ENCODE results near the gene SLC1A4.

SLC1A4 gene

DNA sequence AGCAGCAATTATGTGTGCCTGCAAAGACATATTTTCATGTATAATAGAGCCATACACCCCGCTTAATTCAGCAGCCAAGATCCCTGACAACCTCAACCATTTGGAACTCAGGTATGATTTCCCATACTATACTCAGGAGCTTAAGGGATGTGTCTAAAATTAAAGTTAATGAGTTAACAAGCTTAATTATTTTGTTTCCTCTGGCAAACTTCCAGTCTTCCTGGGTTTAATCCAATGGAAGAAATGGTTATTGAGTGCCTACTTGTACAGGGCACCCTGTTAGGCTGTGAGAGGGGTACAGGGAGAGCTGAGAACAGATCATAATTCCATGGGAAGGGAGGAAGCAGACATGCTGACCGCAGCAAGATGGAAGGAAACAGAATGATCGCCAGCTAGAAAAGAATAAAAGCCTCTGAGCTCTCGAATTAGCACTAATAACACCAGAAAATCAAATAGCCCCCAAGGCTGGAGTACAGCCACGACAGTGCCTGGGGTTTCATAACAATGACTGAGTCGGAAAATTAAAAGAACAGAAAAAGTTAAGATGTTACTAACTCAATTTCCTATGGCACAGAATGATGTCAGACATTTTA lies 46.2 kb downstream of the SLC1A4 start:
- H3K9ac ChIP-seq (ENCODE audit: low read length in 2 of 2) = no peak overlapping the region
- H3K4me1 ChIP-seq (ENCODE audit: control insufficient read depth, insufficient read depth, low read length) = no peaks in the 10 kb centered on the region
- H3K4me3 ChIP-seq (ENCODE audit: low read length in 2 of 2) = no peak overlapping the region
- H3K9me3 ChIP-seq (ENCODE audit: control insufficient read depth in 2 of 2, low read length in 2 of 2) = no peaks in the 10 kb centered on the region
- H3K36me3 ChIP-seq (ENCODE audit: control insufficient read depth in 2 of 2, insufficient read depth in 2 of 2, low read length in 2 of 2) = no peaks in the 10 kb centered on the region
- no peaks in the 10 kb centered on the region for H3K27me3 ChIP-seq (ENCODE audit: control insufficient read depth in 1 of 2, insufficient read depth in 2 of 2, low read length in 2 of 2)
- H3K27ac ChIP-seq (ENCODE audit: low read length) = no peak overlapping the region

DNA sequence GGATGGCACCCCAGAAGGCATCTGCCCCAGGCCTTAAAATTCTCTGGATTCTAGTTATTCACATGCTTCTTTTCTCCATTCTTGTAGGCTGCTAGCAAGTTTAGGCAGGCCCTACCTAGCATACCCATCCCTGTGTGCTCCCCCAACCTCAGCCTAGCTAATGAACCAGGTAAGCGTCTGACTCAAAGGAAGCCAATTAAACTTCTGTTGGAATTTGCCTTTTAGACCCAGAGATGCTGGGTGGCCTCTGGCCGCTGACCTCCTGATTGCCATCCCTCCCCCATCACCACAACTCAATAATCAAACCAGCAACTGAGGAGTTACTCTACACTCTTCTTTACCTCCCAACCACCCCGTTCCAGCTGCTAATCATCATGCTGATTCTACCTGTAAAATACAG lies 48.0 kb downstream of the SLC1A4 start:
- H3K9me3 ChIP-seq (ENCODE audit: control insufficient read depth in 2 of 2, low read length in 2 of 2) = no peaks in the 10 kb centered on the region
- H3K4me3 ChIP-seq (ENCODE audit: low read length in 2 of 2) = no peak overlapping the region
- H3K4me1 ChIP-seq (ENCODE audit: control insufficient read depth, insufficient read depth, low read length) = no peaks in the 10 kb centered on the region
- H3K27ac ChIP-seq (ENCODE audit: low read length) = no peak overlapping the region
- H3K36me3 ChIP-seq (ENCODE audit: control insufficient read depth in 2 of 2, insufficient read depth in 2 of 2, low read length in 2 of 2) = no peaks in the 10 kb centered on the region
- H3K9ac ChIP-seq (ENCODE audit: low read length in 2 of 2) = peak overlapping the region in 1 of 2 donors; percentile 13
- no peaks in the 10 kb centered on the region for H3K27me3 ChIP-seq (ENCODE audit: control insufficient read depth in 1 of 2, insufficient read depth in 2 of 2, low read length in 2 of 2)

DNA sequence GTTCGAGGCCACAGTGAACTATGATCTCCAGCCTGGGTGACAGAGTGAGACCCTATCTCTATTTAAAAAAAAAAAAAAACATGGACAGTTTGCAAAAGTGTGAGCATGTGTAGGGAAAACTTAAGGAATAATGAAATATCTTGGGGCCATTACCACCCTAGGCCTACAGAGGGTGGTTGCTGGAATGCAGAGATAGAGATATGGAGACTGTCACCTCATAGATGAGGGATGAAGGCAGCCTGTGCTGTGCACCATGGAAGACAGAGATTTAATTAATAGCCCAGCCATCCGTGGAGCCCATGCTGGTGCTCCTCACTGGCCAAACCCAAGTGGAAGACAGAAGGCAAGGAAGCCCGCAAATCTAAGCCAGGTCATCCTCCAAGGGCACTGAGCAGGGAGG lies 50.4 kb downstream of the SLC1A4 start:
- Histone ChIP-seq H3K36me3 (ENCODE audit: control insufficient read depth in 2 of 2, insufficient read depth in 2 of 2, low read length in 2 of 2) (no peaks in the 10 kb centered on the region), H3K27ac (ENCODE audit: low read length) (no peak overlapping the region)

DNA sequence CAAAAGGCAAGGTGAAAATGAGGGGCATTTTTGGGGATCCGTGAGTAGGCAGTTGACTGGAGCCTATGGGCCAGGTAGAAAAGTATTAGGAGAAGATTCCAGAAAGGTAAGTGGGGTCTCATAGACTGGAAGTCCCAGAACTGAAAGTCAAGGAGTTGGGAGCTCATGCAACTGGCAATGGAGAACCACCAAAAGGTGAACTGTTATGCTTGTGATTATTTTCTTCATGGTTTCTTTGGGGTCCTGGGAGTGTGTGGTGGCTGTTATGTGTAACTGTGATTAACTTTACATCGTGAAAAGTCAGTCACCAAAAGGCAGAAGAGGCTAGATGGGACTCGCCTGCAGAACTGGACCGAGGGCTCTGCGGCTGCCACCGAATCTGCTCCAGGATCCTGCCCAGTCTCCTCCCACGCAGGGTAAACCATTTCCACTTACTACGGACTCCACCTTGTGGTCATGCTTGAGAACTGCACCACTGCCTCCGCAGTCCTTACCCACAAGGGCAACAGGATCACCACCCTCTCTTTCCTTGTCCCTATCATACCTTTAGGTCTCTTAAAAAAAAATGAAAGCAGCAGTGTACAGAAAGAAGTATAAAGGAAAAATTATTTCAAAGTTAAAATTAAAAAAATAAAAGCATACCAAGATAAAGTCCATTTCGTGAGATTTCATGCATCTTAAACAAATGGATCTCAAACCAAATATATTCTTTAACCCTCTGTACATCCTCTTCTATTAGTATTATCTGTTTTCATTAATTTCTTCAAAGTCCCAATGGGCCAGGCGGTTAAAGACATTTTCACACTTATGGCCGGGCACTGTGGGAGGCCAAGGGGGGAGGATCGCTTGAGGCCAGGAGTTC lies 51.4 kb downstream of the SLC1A4 start:
- Histone ChIP-seq H3K4me1 (ENCODE audit: control insufficient read depth, insufficient read depth, low read length) (no peaks in the 10 kb centered on the region), H3K27ac (ENCODE audit: low read length) (no peak overlapping the region), H3K36me3 (ENCODE audit: control insufficient read depth in 2 of 2, insufficient read depth in 2 of 2, low read length in 2 of 2) (no peaks in the 10 kb centered on the region), H3K9me3 (ENCODE audit: control insufficient read depth in 2 of 2, low read length in 2 of 2) (no peaks in the 10 kb centered on the region), H3K27me3 (ENCODE audit: control insufficient read depth in 1 of 2, insufficient read depth in 2 of 2, low read length in 2 of 2) (no peaks in the 10 kb centered on the region), H3K9ac (ENCODE audit: low read length in 2 of 2) (peak overlapping the region in 1 of 2 donors; percentile 51), H3K4me3 (ENCODE audit: low read length in 2 of 2) (peak overlapping the region; percentile 33 to 61)

More for the DNA sequence above, 50.4 kb downstream of the SLC1A4 start:
- no peaks in the 10 kb centered on the region for H3K9me3 ChIP-seq (ENCODE audit: control insufficient read depth in 2 of 2, low read length in 2 of 2)
- no peaks in the 10 kb centered on the region for H3K27me3 ChIP-seq (ENCODE audit: control insufficient read depth in 1 of 2, insufficient read depth in 2 of 2, low read length in 2 of 2)
- H3K9ac ChIP-seq (ENCODE audit: low read length in 2 of 2) = no peak overlapping the region
- no peak overlapping the region for H3K4me3 ChIP-seq (ENCODE audit: low read length in 2 of 2)
- H3K4me1 ChIP-seq (ENCODE audit: control insufficient read depth, insufficient read depth, low read length) = no peaks in the 10 kb centered on the region

DNA sequence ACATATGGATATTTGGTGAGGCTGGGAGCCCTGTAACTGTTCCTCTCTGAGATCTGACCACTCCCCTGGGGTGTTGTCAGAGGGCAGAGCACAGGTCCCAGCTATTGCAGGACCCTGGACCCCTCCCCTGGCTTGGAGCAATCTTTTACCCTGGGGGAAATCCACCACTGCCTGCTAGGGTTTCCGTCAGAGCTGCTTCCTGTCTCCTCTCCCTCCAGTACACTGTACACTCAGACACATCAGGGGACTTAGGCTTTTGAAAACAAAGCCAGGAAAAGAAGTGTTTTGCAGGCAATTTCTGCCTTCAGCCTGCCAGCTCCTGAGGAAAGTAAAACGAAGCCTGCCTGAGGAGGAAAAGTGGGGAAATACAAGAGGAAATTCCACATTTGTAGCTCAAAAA lies 53.8 kb downstream of the SLC1A4 start:
- Histone ChIP-seq H3K36me3 (ENCODE audit: control insufficient read depth in 2 of 2, insufficient read depth in 2 of 2, low read length in 2 of 2) (no peaks in the 10 kb centered on the region), H3K27me3 (ENCODE audit: control insufficient read depth in 1 of 2, insufficient read depth in 2 of 2, low read length in 2 of 2) (no peaks in the 10 kb centered on the region), H3K4me1 (ENCODE audit: control insufficient read depth, insufficient read depth, low read length) (no peaks in the 10 kb centered on the region), H3K9ac (ENCODE audit: low read length in 2 of 2) (no peak overlapping the region), H3K27ac (ENCODE audit: low read length) (no peak overlapping the region), H3K9me3 (ENCODE audit: control insufficient read depth in 2 of 2, low read length in 2 of 2) (no peaks in the 10 kb centered on the region), H3K4me3 (ENCODE audit: low read length in 2 of 2) (no peak overlapping the region)

DNA sequence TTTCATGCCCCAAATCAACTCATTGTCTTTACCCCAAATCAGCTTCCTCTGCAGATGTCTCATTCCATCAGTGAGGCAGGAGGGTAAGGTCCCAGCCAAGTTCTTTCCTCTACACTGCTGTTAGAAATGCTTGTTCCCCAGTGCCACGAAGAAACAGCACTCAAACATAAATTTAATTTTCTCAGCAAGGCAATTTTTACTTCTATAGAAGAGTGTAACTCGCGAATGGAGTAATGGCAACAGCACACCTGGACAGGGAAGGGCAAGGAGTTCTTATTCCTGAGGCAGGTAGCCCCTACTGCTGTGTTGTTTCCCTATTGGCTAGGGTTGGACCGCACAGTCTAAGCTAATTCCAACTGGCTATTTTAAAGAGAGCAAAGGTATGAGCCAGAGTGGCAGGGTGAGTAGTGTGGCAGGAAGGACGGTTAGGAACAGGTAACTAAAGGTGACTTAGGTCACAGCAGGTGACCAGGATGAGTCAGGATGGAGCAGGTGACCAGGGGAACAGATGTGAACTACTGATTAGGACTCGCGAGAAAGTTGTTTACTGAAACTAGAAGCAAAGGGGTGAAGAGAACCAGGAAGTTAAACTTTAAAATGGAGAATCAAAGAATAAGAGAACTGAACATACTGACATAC lies 55.0 kb downstream of the SLC1A4 start:
- no peaks in the 10 kb centered on the region for H3K27me3 ChIP-seq (ENCODE audit: control insufficient read depth in 1 of 2, insufficient read depth in 2 of 2, low read length in 2 of 2)
- H3K9ac ChIP-seq (ENCODE audit: low read length in 2 of 2) = no peak overlapping the region
- no peak overlapping the region for H3K4me3 ChIP-seq (ENCODE audit: low read length in 2 of 2)
- no peaks in the 10 kb centered on the region for H3K9me3 ChIP-seq (ENCODE audit: control insufficient read depth in 2 of 2, low read length in 2 of 2)
- H3K4me1 ChIP-seq (ENCODE audit: control insufficient read depth, insufficient read depth, low read length) = no peaks in the 10 kb centered on the region
- H3K27ac ChIP-seq (ENCODE audit: low read length) = no peak overlapping the region
- H3K36me3 ChIP-seq (ENCODE audit: control insufficient read depth in 2 of 2, insufficient read depth in 2 of 2, low read length in 2 of 2) = no peaks in the 10 kb centered on the region

DNA sequence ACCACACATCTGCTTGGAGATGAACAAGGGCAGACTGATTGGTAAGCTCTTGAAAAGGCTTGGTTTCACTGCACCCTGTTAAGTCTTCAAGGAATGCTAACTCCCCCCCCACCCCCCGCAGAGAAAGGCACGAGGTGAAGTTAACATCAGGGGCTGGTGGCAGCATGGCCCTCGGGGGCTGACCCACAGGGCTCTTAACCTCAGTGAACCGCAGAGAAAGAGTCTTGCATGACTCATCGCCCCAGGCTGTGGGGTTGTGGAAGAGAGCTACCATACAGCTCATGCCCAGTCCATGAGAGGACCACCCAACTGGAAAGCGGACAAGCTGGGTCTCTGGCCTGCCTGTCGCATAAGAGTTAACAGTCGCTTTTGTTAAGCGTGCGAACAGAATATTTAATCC lies 56.5 kb downstream of the SLC1A4 start:
- Histone ChIP-seq H3K4me1 (ENCODE audit: control insufficient read depth, insufficient read depth, low read length) (no peaks in the 10 kb centered on the region), H3K4me3 (ENCODE audit: low read length in 2 of 2) (no peak overlapping the region), H3K9me3 (ENCODE audit: control insufficient read depth in 2 of 2, low read length in 2 of 2) (no peaks in the 10 kb centered on the region), H3K36me3 (ENCODE audit: control insufficient read depth in 2 of 2, insufficient read depth in 2 of 2, low read length in 2 of 2) (no peaks in the 10 kb centered on the region), H3K27ac (ENCODE audit: low read length) (no peak overlapping the region), H3K9ac (ENCODE audit: low read length in 2 of 2) (no peak overlapping the region), H3K27me3 (ENCODE audit: control insufficient read depth in 1 of 2, insufficient read depth in 2 of 2, low read length in 2 of 2) (no peaks in the 10 kb centered on the region)

DNA sequence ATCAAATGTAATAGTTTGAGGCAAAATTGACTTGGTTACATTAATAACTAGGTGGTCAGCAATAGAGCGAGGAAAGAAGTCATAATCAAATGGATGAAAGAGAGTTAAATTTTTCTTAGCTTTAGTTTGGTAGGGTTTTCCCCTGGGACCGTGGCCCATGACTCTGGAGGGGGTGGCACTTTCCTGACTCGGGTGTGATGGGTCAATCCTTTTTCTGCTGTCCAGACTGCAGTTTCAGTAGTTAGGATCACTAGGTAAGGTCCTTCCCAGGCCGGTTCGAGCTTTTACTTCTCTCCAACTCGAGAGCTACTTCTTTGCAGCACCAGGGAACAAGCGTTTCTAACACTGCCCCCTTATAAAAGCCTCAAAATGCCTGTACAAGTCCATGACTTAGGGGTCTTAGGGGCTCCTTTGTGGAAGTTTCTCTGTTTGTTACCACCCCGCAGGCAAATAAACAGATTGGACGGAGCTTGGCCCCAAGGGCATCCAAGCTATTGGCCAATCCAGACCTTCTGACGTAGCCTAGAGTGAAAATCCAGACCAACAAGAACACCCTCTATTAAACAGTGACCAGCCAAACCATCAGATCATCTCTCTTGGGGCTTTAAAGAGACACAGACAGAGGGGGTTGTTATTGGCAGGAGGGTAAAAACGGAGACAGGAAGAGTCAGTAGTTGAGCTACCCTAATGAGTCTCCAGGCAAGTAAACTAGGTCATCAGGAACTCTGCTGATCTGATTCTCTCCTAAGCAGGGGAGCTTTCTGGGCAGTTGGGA lies 57.6 kb downstream of the SLC1A4 start:
- H3K9me3 ChIP-seq (ENCODE audit: control insufficient read depth in 2 of 2, low read length in 2 of 2) = no peaks in the 10 kb centered on the region
- H3K4me1 ChIP-seq (ENCODE audit: control insufficient read depth, insufficient read depth, low read length) = no peaks in the 10 kb centered on the region
- no peaks in the 10 kb centered on the region for H3K27me3 ChIP-seq (ENCODE audit: control insufficient read depth in 1 of 2, insufficient read depth in 2 of 2, low read length in 2 of 2)
- no peak overlapping the region for H3K27ac ChIP-seq (ENCODE audit: low read length)
- H3K4me3 ChIP-seq (ENCODE audit: low read length in 2 of 2) = no peak overlapping the region
- H3K9ac ChIP-seq (ENCODE audit: low read length in 2 of 2) = no peak overlapping the region
- H3K36me3 ChIP-seq (ENCODE audit: control insufficient read depth in 2 of 2, insufficient read depth in 2 of 2, low read length in 2 of 2) = no peaks in the 10 kb centered on the region

DNA sequence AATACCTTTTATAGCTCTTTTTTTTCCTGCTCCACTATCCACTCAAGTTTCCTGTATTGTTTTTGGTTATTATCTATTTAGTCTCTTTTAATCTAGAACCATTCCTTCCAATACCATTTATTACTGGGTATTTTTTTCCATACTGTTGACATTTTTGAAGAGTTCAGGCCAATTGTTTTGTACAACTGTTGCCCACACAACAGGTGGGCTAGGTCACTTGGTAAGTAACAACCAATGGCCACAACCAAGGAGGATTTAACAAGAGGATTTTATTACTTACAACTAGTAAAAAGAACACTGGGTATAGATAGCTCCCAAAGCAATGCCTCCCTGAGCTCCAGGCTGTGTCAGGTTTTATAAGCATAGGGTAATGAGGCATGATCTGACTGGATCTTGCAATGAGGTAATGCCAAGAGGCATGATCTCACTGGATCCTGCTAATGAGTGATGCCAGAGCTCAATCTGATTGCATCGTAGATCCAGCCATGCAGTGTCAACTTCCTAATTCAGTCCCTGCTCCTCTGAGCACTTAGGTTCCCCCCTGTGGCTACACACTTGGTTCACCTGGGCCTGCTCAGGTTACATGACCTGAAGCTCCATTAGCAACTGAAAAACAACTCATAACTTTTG lies 59.9 kb downstream of the SLC1A4 start:
- H3K27me3 ChIP-seq (ENCODE audit: control insufficient read depth in 1 of 2, insufficient read depth in 2 of 2, low read length in 2 of 2) = no peaks in the 10 kb centered on the region
- H3K36me3 ChIP-seq (ENCODE audit: control insufficient read depth in 2 of 2, insufficient read depth in 2 of 2, low read length in 2 of 2) = no peaks in the 10 kb centered on the region
- H3K4me1 ChIP-seq (ENCODE audit: control insufficient read depth, insufficient read depth, low read length) = no peaks in the 10 kb centered on the region
- no peak overlapping the region for H3K27ac ChIP-seq (ENCODE audit: low read length)
- H3K9ac ChIP-seq (ENCODE audit: low read length in 2 of 2) = no peak overlapping the region
- H3K4me3 ChIP-seq (ENCODE audit: low read length in 2 of 2) = no peak overlapping the region
- no peaks in the 10 kb centered on the region for H3K9me3 ChIP-seq (ENCODE audit: control insufficient read depth in 2 of 2, low read length in 2 of 2)

DNA sequence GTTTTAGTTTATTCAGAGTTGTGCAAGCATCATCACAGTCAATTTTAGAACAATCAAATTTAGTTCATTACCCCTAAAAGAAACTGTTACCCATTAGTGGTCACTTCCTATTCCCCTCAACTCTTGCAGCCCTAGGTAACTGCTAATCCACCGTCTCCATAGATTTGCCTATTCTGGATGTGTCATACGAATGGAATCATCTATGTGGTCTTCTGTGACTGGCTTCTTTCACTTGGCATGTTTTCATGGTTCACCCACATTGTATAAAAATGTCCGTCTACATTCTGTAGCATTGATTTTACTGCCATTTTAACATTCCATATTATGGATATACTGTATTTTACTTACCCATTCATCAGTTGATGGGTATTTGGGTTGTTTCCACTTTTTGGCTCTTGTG lies 61.7 kb downstream of the SLC1A4 start:
- H3K4me3 ChIP-seq (ENCODE audit: low read length in 2 of 2) = no peak overlapping the region
- no peaks in the 10 kb centered on the region for H3K36me3 ChIP-seq (ENCODE audit: control insufficient read depth in 2 of 2, insufficient read depth in 2 of 2, low read length in 2 of 2)
- no peak overlapping the region for H3K27ac ChIP-seq (ENCODE audit: low read length)
- no peaks in the 10 kb centered on the region for H3K9me3 ChIP-seq (ENCODE audit: control insufficient read depth in 2 of 2, low read length in 2 of 2)
- no peak overlapping the region for H3K9ac ChIP-seq (ENCODE audit: low read length in 2 of 2)
- H3K4me1 ChIP-seq (ENCODE audit: control insufficient read depth, insufficient read depth, low read length) = peaks cover 9% of the 10 kb centered on the region
- no peaks in the 10 kb centered on the region for H3K27me3 ChIP-seq (ENCODE audit: control insufficient read depth in 1 of 2, insufficient read depth in 2 of 2, low read length in 2 of 2)
